Lung (tissue), 12 donors: Measurements from ENCODE around the gene ANKRD44. TPM values are rescaled to one million over a fixed set of nuclear protein-coding genes. Genes with fewer than 3 reads are reported as not detected.
"Not testable (repeated sequence)": the region's sequence is repeated elsewhere in the genome, so short reads cannot be mapped to it uniquely, and the experiment has no call there.

ENCODE experiments used
- ATAC-seq: fragments of 200-7000 bp; cut with Tn5 transposase; one replicate; pipeline ENCODE4 v1.9.1; 2020; ENCODE audit warnings: moderate number of reproducible peaks; ENCODE audit not compliant: insufficient read depth, low FRiP score
- DNase-seq, 3 donors: peaks; one replicate each; pipeline ENCODE4 v3.0.0-alpha.2; 2013 to 2017
- H3K27ac ChIP-seq, 2 donors: one replicate each; pipeline ENCODE4 v1.5.1; 2013; ENCODE audit warnings: mild to moderate bottlenecking in 2 of 2, moderate library complexity in 2 of 2, control low read depth in 1 of 2, inconsistent platforms in 1 of 2, low read depth in 1 of 2, low read length in 1 of 2
- H3K27me3 ChIP-seq, 3 donors: one replicate each; pipeline ENCODE4 v1.5.1; 2013; ENCODE audit warnings: low read length in 2 of 3; ENCODE audit not compliant: control insufficient read depth in 3 of 3, insufficient read depth in 3 of 3
- H3K36me3 ChIP-seq, 4 donors: one replicate each; pipeline ENCODE4 v1.5.1; 2013; ENCODE audit warnings: low read length in 4 of 4, mild to moderate bottlenecking in 1 of 4, moderate library complexity in 1 of 4; ENCODE audit not compliant: control insufficient read depth in 4 of 4, insufficient read depth in 4 of 4
- H3K4me1 ChIP-seq, 5 donors: one replicate each; pipeline ENCODE4 v1.5.1; 2013; ENCODE audit warnings: low read length in 5 of 5, mild to moderate bottlenecking in 2 of 5, moderate library complexity in 1 of 5; ENCODE audit not compliant: control insufficient read depth in 5 of 5, insufficient read depth in 5 of 5
- H3K4me3 ChIP-seq: one replicate; pipeline ENCODE4 v1.5.1; 2013; ENCODE audit warnings: mild to moderate bottlenecking, control low read depth, moderate library complexity
- H3K9ac ChIP-seq, 2 donors: one replicate each; pipeline ENCODE4 v1.5.1; 2013; ENCODE audit warnings: low read length in 2 of 2, control low read depth in 1 of 2; ENCODE audit not compliant: insufficient read depth in 1 of 2
- H3K9me3 ChIP-seq, 4 donors: one replicate each; pipeline ENCODE4 v1.5.1; 2013; ENCODE audit warnings: low read length in 3 of 4, mild to moderate bottlenecking in 1 of 4, moderate library complexity in 1 of 4; ENCODE audit not compliant: control insufficient read depth in 4 of 4, insufficient read depth in 3 of 4
- CTCF ChIP-seq: IDR thresholded peaks from 2 replicates; pipeline ENCODE4 v1.5.1; 2012; ENCODE audit warnings: mild to moderate bottlenecking; ENCODE audit errors: control extremely low read depth, extremely low read depth
- WGBS, 2 donors: extraction: QIAGEN DNeasy Blood & Tissue Kit; methylation state at CpG; one replicate each; pipeline ENCODE4 v1.1.7; 2013; 5-methylcytosine and 5-hydroxymethylcytosine counted together
- polyA plus RNA-seq, 2 donors: library from polyadenylated mRNA; stranded (reverse); fragments of 200-250 nt; gene quantifications; one replicate each; pipeline ENCODE4 v1.2.1, GENCODE V29; 2013
- total RNA-seq, 2 donors: library from RNA; depleted of rRNA in 1 of 2; stranded (reverse); fragments of >200 nt in 1 of 2; gene quantifications; one replicate each; pipeline ENCODE4 v1.2.1, GENCODE V29; 2014 to 2021
- donor health status: control.
- donor health status: control.
- donor health status: Bipolar disorder and iron deficiency.
- donor health status: healthy.
- donor health status: DM: yes; HTN: yes; CAD: no.

ANKRD44 gene
- total and polyA plus RNA-seq, 4 donors = 7.1 to 73.8 (median 20.3) TPM

GRCh38 chr2:197069958-197070357 lies 240.6 kb downstream of the ANKRD44 start:
- 78 to 80% methylated on average over 2 of the region's 2 CpGs for WGBS, 2 donors
- DNase-seq = no peak
- no peak overlapping the region for H3K27ac ChIP-seq
- no peak for ATAC-seq
- H3K4me1 ChIP-seq = peaks cover 0 to 3% (median 0%) of the 10 kb centered on the region in 5 donors
- no peak overlapping the region for H3K9ac ChIP-seq
- no peak overlapping the region for H3K4me3 ChIP-seq
- H3K9me3 ChIP-seq = no peaks in the 10 kb centered on the region
- no peaks in the 10 kb centered on the region for H3K27me3 ChIP-seq
- no peaks in the 10 kb centered on the region for H3K36me3 ChIP-seq
- TF ChIP-seq CTCF = no peak

- not testable (repeated sequence) for H3K27me3 ChIP-seq, ATAC-seq, H3K9ac ChIP-seq, H3K27ac ChIP-seq, DNase-seq, H3K4me1 ChIP-seq, H3K9me3 ChIP-seq, H3K36me3 ChIP-seq, H3K4me3 ChIP-seq
- 86 to 91% methylated on average over 3 of the region's 3 CpGs for WGBS, 2 donors
These were observed 248.0 kb downstream of the ANKRD44 start for GRCh38 chr2:197062574-197062973.

- Histone ChIP-seq H3K27me3 (no peaks in the 10 kb centered on the region), H3K4me3 (no peak overlapping the region), H3K4me1 (no peaks in the 10 kb centered on the region), H3K9me3 (peaks cover 0 to 4% (median 2%) of the 10 kb centered on the region in 4 donors), H3K27ac (no peak overlapping the region), H3K9ac (no peak overlapping the region), H3K36me3 (peaks cover 0 to 5% (median 0%) of the 10 kb centered on the region in 4 donors)
- TF ChIP-seq CTCF = no peak
- 92 to 97% methylated on average over 1 of the region's 1 CpG for WGBS, 2 donors
- ATAC-seq (no peak), DNase-seq (no peak)
These were observed 251.1 kb downstream of the ANKRD44 start for GRCh38 chr2:197059477-197059876.

DNA sequence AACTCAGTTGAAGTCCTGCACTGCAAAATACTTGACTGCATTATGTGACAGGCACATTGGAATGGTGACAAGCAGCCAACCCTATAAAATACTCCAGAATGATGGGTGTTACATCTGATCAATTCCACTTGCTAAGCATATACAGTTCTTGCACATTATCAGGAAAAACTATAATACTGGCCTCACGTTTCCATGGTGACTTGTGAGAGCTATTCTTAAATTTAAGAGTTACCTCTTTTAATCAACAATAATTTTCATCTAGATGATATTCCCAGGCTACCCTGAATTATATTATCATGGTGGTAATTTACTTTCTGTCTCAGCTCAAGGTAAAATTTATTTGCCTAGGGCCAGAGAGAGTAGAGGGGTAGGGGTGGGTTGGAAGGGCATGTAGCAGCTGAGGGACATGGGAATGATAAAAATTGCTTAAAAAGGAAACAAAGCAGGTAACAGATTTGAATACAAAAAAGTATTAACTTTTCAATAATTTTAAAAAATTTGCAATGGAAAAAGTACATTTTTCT lies 251.7 kb downstream of the ANKRD44 start:
- DNase-seq = no peak
- Histone ChIP-seq H3K27me3 (no peaks in the 10 kb centered on the region), H3K9me3 (peaks cover 0 to 5% (median 3%) of the 10 kb centered on the region in 4 donors), H3K36me3 (peaks cover 0 to 5% (median 0%) of the 10 kb centered on the region in 4 donors), H3K27ac (no peak overlapping the region), H3K9ac (no peak overlapping the region), H3K4me1 (no peaks in the 10 kb centered on the region), H3K4me3 (no peak overlapping the region)
- 96 to 100% methylated on average over 1 of the region's 1 CpG for WGBS, 2 donors
- ATAC-seq = no peak
- no peak for TF ChIP-seq CTCF
